B cell (primary cell): ENCODE results near the gene APOE.

Experiments used
- EZH2 ChIP-seq: IDR thresholded peaks from 2 replicates; pipeline ENCODE4 v1.6.1; 2012; ENCODE audit warnings: borderline replicate concordance, low read depth, mild to moderate bottlenecking, moderate library complexity, low read length; ENCODE audit not compliant: insufficient read depth, poor library complexity, severe bottlenecking
- TF ChIP-seq, protein P1 (sequence below): fragments of 200-600 bp; IDR thresholded peaks from one replicate; pipeline ENCODE4 v1.8.0; 2022; ENCODE audit warnings: antibody characterized with exemption, mild to moderate bottlenecking

GRCh38 chr19:44890366-44891015 lies 15.1 kb upstream of the APOE start:
- TF ChIP-seq, protein P1, sequence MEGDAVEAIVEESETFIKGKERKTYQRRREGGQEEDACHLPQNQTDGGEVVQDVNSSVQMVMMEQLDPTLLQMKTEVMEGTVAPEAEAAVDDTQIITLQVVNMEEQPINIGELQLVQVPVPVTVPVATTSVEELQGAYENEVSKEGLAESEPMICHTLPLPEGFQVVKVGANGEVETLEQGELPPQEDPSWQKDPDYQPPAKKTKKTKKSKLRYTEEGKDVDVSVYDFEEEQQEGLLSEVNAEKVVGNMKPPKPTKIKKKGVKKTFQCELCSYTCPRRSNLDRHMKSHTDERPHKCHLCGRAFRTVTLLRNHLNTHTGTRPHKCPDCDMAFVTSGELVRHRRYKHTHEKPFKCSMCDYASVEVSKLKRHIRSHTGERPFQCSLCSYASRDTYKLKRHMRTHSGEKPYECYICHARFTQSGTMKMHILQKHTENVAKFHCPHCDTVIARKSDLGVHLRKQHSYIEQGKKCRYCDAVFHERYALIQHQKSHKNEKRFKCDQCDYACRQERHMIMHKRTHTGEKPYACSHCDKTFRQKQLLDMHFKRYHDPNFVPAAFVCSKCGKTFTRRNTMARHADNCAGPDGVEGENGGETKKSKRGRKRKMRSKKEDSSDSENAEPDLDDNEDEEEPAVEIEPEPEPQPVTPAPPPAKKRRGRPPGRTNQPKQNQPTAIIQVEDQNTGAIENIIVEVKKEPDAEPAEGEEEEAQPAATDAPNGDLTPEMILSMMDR, result no peak
- TF ChIP-seq EZH2, result no peak
